Esophagus squamous epithelium (tissue), 4 donors: ENCODE measurements around the gene NSG2.

ENCODE experiments used
- CTCF ChIP-seq, 6 experiments: fragments of 450-650 bp in 4 of 6; fragments of 200-600 bp in 2 of 6; sonication (generic) in 2 of 6; IDR thresholded peaks; one replicate each; pipeline ENCODE4 v1.5.1; 2016 to 2019; ENCODE audit warnings: antibody characterized with exemption in 6 of 6, mild to moderate bottlenecking in 4 of 6, moderate library complexity in 4 of 6
- POLR2A ChIP-seq, 4 donors: fragments of 450-650 bp; IDR thresholded peaks; one replicate each; pipeline ENCODE4 v1.6.1; 2017; ENCODE audit warnings: antibody characterized with exemption in 4 of 4, mild to moderate bottlenecking in 4 of 4, moderate library complexity in 3 of 4

GRCh38 chr5:174093123-174093522, 47.6 kb downstream of the NSG2 start:
- TF ChIP-seq CTCF (IDR thresholded peaks at IDR 0.05) (no peak), POLR2A (IDR thresholded peaks at IDR 0.05) (no peak)
